ENCODE data around the gene TBC1D2B. TPM values are rescaled to one million over a fixed set of nuclear protein-coding genes. Genes with fewer than 3 reads are reported as not detected.

The TBC1D2B gene
- total RNA-seq, 1 donor from 2014 or later: 50.7 TPM

Small RNA genes lying within 50 kb of the gene (small RNA-seq; reads per million reads assigned to genes)
- gene RF00092 (ENCODE audit: low replicate concordance): not detected

Other genes starting within 250 kb of the TBC1D2B start
- not detected for gene SH2D7, start 14.8 kb upstream of the TBC1D2B start, total RNA-seq
- 12.1 TPM for gene CIB2, start 53.7 kb upstream of the TBC1D2B start, total RNA-seq
- gene IDH3A, start 71.7 kb upstream of the TBC1D2B start, total RNA-seq: 117 TPM
- 1.5 TPM for gene ACSBG1, start 156.9 kb upstream of the TBC1D2B start, total RNA-seq
- gene DNAJA4, start 186.9 kb upstream of the TBC1D2B start, total RNA-seq: 53.7 TPM
- gene SKIC8, start 221.9 kb upstream of the TBC1D2B start, total RNA-seq: 45.2 TPM